Natural killer cell (primary cell): Measurements from ENCODE around the gene GABPA. TPM values are rescaled to one million over a fixed set of nuclear protein-coding genes. Genes with fewer than 3 reads are reported as not detected.
A peak's percentile ranks its signal among the peaks of the same experiment; 100 is the strongest.

ENCODE experiments used
- ATAC-seq, 3 donors: fragments of 150-1000 bp in 2 of 3; fragments of 200-7000 bp in 1 of 3; cut with Tn5 transposase; 1 replicate in 1 of 3; 2 replicates in 2 of 3; pipeline ENCODE4 v1.10.0; 2021; ENCODE audit warnings: mild to moderate bottlenecking in 2 of 3, moderate library complexity in 2 of 3
- DNase-seq, 2 donors: peaks; one replicate each; pipeline versions ENCODE4 v3.0.0 to v3.0.0-alpha.2; 2013 to 2021; ENCODE audit warnings: mixed read lengths in 1 of 2
- H3K27ac ChIP-seq: one replicate; pipeline ENCODE4 v1.5.1; 2013; ENCODE audit warnings: mild to moderate bottlenecking, low read length
- H3K27me3 ChIP-seq: one replicate; pipeline ENCODE4 v1.6.1; 2013; ENCODE audit warnings: low read length; ENCODE audit not compliant: control insufficient read depth, insufficient read depth
- H3K36me3 ChIP-seq: one replicate; pipeline ENCODE4 v1.6.1; 2013; ENCODE audit warnings: low read length; ENCODE audit not compliant: control insufficient read depth, insufficient read depth
- H3K4me1 ChIP-seq: one replicate; pipeline ENCODE4 v1.6.1; 2013; ENCODE audit warnings: low read length; ENCODE audit not compliant: control insufficient read depth, insufficient read depth
- H3K4me3 ChIP-seq: one replicate; pipeline ENCODE4 v1.5.1; 2013; ENCODE audit warnings: low read length
- H3K9me3 ChIP-seq: one replicate; pipeline ENCODE4 v1.6.1; 2013; ENCODE audit warnings: low read length; ENCODE audit not compliant: control insufficient read depth, insufficient read depth
- H3K27ac Mint-ChIP-seq, 2 donors: one replicate each; pipeline ENCODE4 v1.8.0; 2022; ENCODE audit warnings: mild to moderate bottlenecking in 2 of 2, mixed read lengths in 2 of 2, moderate library complexity in 1 of 2
- H3K27me3 Mint-ChIP-seq, 2 donors: one replicate each; pipeline ENCODE4 v1.8.0; 2022; ENCODE audit warnings: low read depth in 2 of 2, mixed read lengths in 2 of 2
- H3K36me3 Mint-ChIP-seq: one replicate; pipeline ENCODE4 v1.8.0; 2022; ENCODE audit warnings: mixed read lengths
- H3K4me1 Mint-ChIP-seq, 2 donors: one replicate each; pipeline ENCODE4 v1.8.0; 2022; ENCODE audit warnings: mixed read lengths in 2 of 2
- H3K4me3 Mint-ChIP-seq: one replicate; pipeline ENCODE4 v1.8.0; 2022; ENCODE audit warnings: mild to moderate bottlenecking, moderate library complexity, mixed read lengths
- H3K9me3 Mint-ChIP-seq, 2 donors: one replicate each; pipeline ENCODE4 v1.8.0; 2022; ENCODE audit warnings: mixed read lengths in 2 of 2
- CTCF ChIP-seq: fragments of 200-600 bp; IDR thresholded peaks from one replicate; pipeline ENCODE4 v1.8.0; 2022; ENCODE audit warnings: antibody characterized with exemption
- WGBS: methylation state at CpG from one replicate; pipeline ENCODE4 v1.1.7; 2013; ENCODE audit warnings: missing lambda C conversion rate; ENCODE audit not compliant: insufficient coverage; 5-methylcytosine and 5-hydroxymethylcytosine counted together
- intact Hi-C: fragments of 100-400 bp; cut with micrococcal nuclease; formaldehyde crosslinking; loops from one replicate; pipeline ENCODE4 v1.14.2; 2022
- total RNA-seq, 4 donors: library from RNA; stranded (reverse); fragments of 120-200 nt in 1 of 4; gene quantifications; one replicate each; pipeline versions ENCODE4 v1.2.3 to v1.2.4, GENCODE V29; 2013 to 2022

Gene GABPA
- total RNA-seq, 3 donors from 2014 or later (not counting 1 experiment from before 2014, with no cell fraction given): 25.2 to 29.3 (median 27.7) TPM

GRCh38 chr21:25732091-25732760, 2.5 kb upstream of the GABPA start:
- TF ChIP-seq CTCF: no peak
- Mint-ChIP-seq H3K36me3 (no peaks in the 10 kb centered on the region), H3K27ac (no peak overlapping the region), H3K4me3 (no peak overlapping the region), H3K9me3 (no peaks in the 10 kb centered on the region), H3K4me1 (peaks cover 32 to 35% of the 10 kb centered on the region in 2 donors), H3K27me3 (no peaks in the 10 kb centered on the region)
- no peak overlapping the region for H3K4me3 ChIP-seq
- peaks cover 26% of the 10 kb centered on the region for H3K36me3 ChIP-seq
- no peak overlapping the region for H3K27ac ChIP-seq
- peaks cover 4% of the 10 kb centered on the region for H3K4me1 ChIP-seq
- H3K9me3 ChIP-seq: no peaks in the 10 kb centered on the region
- intact Hi-C loops: no loop called here
- DNase-seq (no peak), ATAC-seq (no peak)
- WGBS: 98% methylated on average over 6 of the region's 6 CpGs
- H3K27me3 ChIP-seq: no peaks in the 10 kb centered on the region

GRCh38 chr21:25733859-25734653, 716 bp upstream of the GABPA start:
- peaks cover 39 to 42% of the 10 kb centered on the region in 2 donors for H3K4me1 Mint-ChIP-seq
- 7% methylated on average over 30 of the region's 30 CpGs for WGBS
- Histone ChIP-seq H3K4me1 (peaks cover 4% of the 10 kb centered on the region), H3K4me3 (peak overlapping the region; percentile 79), H3K36me3 (peaks cover 8% of the 10 kb centered on the region), H3K9me3 (no peaks in the 10 kb centered on the region), H3K27ac (peak overlapping the region; percentile 92), H3K27me3 (no peaks in the 10 kb centered on the region)
- no peaks in the 10 kb centered on the region for H3K36me3 Mint-ChIP-seq
- H3K27me3 Mint-ChIP-seq: no peaks in the 10 kb centered on the region
- DNase-seq (peak in 1 of 2 donors; percentile 38), ATAC-seq (no peak)
- intact Hi-C loops: no loop called here
- H3K27ac Mint-ChIP-seq: peak overlapping the region; percentile 93 to 100
- no peak for TF ChIP-seq CTCF
- peak overlapping the region; percentile 100 for H3K4me3 Mint-ChIP-seq
- no peaks in the 10 kb centered on the region for H3K9me3 Mint-ChIP-seq

- intact Hi-C loops: no loop called here
These were observed 193 bp upstream of the GABPA start for GRCh38 chr21:25734654-25734903.

More at GRCh38 chr21:25734654-25734903, 193 bp upstream of the GABPA start:
- H3K27me3 Mint-ChIP-seq: no peaks in the 10 kb centered on the region
- no peak for DNase-seq
- Histone ChIP-seq H3K27me3 (no peaks in the 10 kb centered on the region), H3K27ac (peak overlapping the region; percentile 92), H3K4me3 (peak overlapping the region; percentile 79), H3K9me3 (no peaks in the 10 kb centered on the region), H3K36me3 (peaks cover 2% of the 10 kb centered on the region), H3K4me1 (peaks cover 4% of the 10 kb centered on the region)
- no peaks in the 10 kb centered on the region for H3K36me3 Mint-ChIP-seq
- peaks cover 39 to 44% of the 10 kb centered on the region in 2 donors for H3K4me1 Mint-ChIP-seq
- H3K27ac Mint-ChIP-seq: peak overlapping the region; percentile 93 to 100
- no peaks in the 10 kb centered on the region for H3K9me3 Mint-ChIP-seq
- under 1% methylated on average over 10 of the region's 10 CpGs for WGBS
- peak overlapping the region; percentile 100 for H3K4me3 Mint-ChIP-seq
- TF ChIP-seq CTCF: no peak
- no peak for ATAC-seq
